Right forelimb (tissue), 1 donor: ENCODE results near the gene MTUS2.

Experiments used
- DNase-seq: peaks from one replicate; pipeline ENCODE4 v3.0.0-alpha.2; 2018

Gene MTUS2

GRCh38 chr13:29464105-29464679 lies 644.1 kb downstream of the MTUS2 start:
- no peak for DNase-seq

GRCh38 chr13:29465741-29466293 lies 645.7 kb downstream of the MTUS2 start:
- DNase-seq, result no peak

- no peak for DNase-seq
Observed at GRCh38 chr13:29471551-29471950, 651.4 kb downstream of the MTUS2 start.

- DNase-seq, result no peak
Observed at GRCh38 chr13:29472332-29472961, 652.3 kb downstream of the MTUS2 start.

GRCh38 chr13:29473166-29473565 lies 653.0 kb downstream of the MTUS2 start:
- no peak for DNase-seq

GRCh38 chr13:29474991-29475390 lies 654.9 kb downstream of the MTUS2 start:
- no peak for DNase-seq

GRCh38 chr13:29476046-29476445 lies 655.9 kb downstream of the MTUS2 start:
- no peak for DNase-seq

- no peak for DNase-seq
Observed at GRCh38 chr13:29479716-29480492, 659.8 kb downstream of the MTUS2 start.

GRCh38 chr13:29480893-29481525 lies 660.9 kb downstream of the MTUS2 start:
- DNase-seq, result no peak

GRCh38 chr13:29481603-29482002 lies 661.5 kb downstream of the MTUS2 start:
- no peak for DNase-seq

- DNase-seq, result no peak
Observed at GRCh38 chr13:29482504-29482903, 662.4 kb downstream of the MTUS2 start.

GRCh38 chr13:29483211-29483610 lies 663.1 kb downstream of the MTUS2 start:
- no peak for DNase-seq

GRCh38 chr13:29483623-29484022 lies 663.5 kb downstream of the MTUS2 start:
- DNase-seq, result no peak

GRCh38 chr13:29484236-29484635 lies 664.1 kb downstream of the MTUS2 start:
- DNase-seq, result no peak

- DNase-seq, result no peak
Observed at GRCh38 chr13:29484796-29485195, 664.7 kb downstream of the MTUS2 start.

GRCh38 chr13:29486551-29486950 lies 666.4 kb downstream of the MTUS2 start:
- DNase-seq, result no peak

GRCh38 chr13:29487466-29488454 lies 667.6 kb downstream of the MTUS2 start:
- DNase-seq, result no peak

- DNase-seq, result no peak
Observed at GRCh38 chr13:29489650-29490560, 669.8 kb downstream of the MTUS2 start.

- no peak for DNase-seq
Observed at GRCh38 chr13:29490561-29490885, 670.4 kb downstream of the MTUS2 start.

- DNase-seq, result no peak
Observed at GRCh38 chr13:29491248-29491647, 671.1 kb downstream of the MTUS2 start.

GRCh38 chr13:29493796-29494195 lies 673.7 kb downstream of the MTUS2 start:
- no peak for DNase-seq
